Keratinocyte (primary cell): Measurements from ENCODE around the gene PTPDC1.

Experiments used
- EZH2 ChIP-seq: IDR thresholded peaks from one replicate; pipeline ENCODE4 v1.6.1; 2012; ENCODE audit warnings: inconsistent platforms, mild to moderate bottlenecking, low read length, moderate library complexity
- TF ChIP-seq, protein P1 (sequence below), 3 experiments: IDR thresholded peaks in 1 of 3; conservative IDR thresholded peaks in 1 of 3; optimal IDR thresholded peaks in 1 of 3; 2 replicates in 2 of 3; 3 replicates in 1 of 3; pipeline versions ENCODE3 to v1.5.1; 2011; ENCODE audit warnings: low read length in 3 of 3, mild to moderate bottlenecking in 3 of 3, moderate library complexity in 2 of 3, control low read depth in 1 of 3, inconsistent platforms in 1 of 3; ENCODE audit not compliant: insufficient read depth in 2 of 3; ENCODE audit errors: extremely low read depth in 1 of 3

DNA sequence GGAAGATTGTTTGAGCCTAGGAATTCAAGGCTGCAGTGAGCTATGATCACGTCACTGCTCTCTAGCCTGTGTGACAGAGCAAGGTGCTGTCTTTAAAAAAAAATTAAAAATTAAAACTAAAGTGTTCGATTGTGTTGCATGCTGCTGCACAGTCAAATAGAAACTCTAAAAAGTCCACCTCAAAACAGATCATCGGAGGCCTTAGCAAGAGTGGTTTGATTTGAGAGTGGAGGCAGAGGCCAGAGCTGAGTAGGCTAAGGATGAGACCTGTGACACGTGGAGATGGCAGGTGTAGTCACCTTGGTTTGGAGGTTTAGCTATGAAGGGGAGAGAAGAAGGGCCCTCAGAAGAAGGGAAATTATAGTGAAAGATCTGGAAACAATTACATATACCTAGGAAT is 2.8 kb upstream of the PTPDC1 start:
- TF ChIP-seq, protein P1, sequence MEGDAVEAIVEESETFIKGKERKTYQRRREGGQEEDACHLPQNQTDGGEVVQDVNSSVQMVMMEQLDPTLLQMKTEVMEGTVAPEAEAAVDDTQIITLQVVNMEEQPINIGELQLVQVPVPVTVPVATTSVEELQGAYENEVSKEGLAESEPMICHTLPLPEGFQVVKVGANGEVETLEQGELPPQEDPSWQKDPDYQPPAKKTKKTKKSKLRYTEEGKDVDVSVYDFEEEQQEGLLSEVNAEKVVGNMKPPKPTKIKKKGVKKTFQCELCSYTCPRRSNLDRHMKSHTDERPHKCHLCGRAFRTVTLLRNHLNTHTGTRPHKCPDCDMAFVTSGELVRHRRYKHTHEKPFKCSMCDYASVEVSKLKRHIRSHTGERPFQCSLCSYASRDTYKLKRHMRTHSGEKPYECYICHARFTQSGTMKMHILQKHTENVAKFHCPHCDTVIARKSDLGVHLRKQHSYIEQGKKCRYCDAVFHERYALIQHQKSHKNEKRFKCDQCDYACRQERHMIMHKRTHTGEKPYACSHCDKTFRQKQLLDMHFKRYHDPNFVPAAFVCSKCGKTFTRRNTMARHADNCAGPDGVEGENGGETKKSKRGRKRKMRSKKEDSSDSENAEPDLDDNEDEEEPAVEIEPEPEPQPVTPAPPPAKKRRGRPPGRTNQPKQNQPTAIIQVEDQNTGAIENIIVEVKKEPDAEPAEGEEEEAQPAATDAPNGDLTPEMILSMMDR (optimal IDR thresholded peaks at IDR 0.05 in 1 of 3, IDR thresholded peaks at IDR 0.05 in 1 of 3, conservative IDR thresholded peaks at IDR 0.05 in 1 of 3; ENCODE audit: extremely low read depth in 1 of 3, insufficient read depth in 2 of 3, low read length in 3 of 3): no peak
- no peak for TF ChIP-seq EZH2
